HCT116 (cell line): ENCODE measurements around the gene SRR.

ENCODE experiments used
- CEBPB ChIP-seq: IDR thresholded peaks from 2 replicates; pipeline ENCODE4 v1.6.1; 2012; ENCODE audit warnings: low read depth
- CTCF ChIP-seq, 3 experiments: fragments of 200-600 bp in 1 of 3; sonication (generic) in 1 of 3; IDR thresholded peaks in 2 of 3; conservative IDR thresholded peaks in 1 of 3; 2 replicates each; pipeline ENCODE4 v1.5.1; 2012 to 2017; ENCODE audit warnings: low read depth in 2 of 3, low read length in 2 of 3, antibody characterized with exemption in 1 of 3, borderline replicate concordance in 1 of 3, control low read depth in 1 of 3, mild to moderate bottlenecking in 1 of 3, mixed read lengths in 1 of 3, mixed run types in 1 of 3, moderate library complexity in 1 of 3; ENCODE audit not compliant: insufficient read depth in 1 of 3
- EZH2 ChIP-seq: fragments of 200-600 bp; sonication (generic); IDR thresholded peaks from 2 replicates; pipeline ENCODE4 v1.6.1; 2017; ENCODE audit warnings: antibody characterized with exemption, mixed run types
- MAX ChIP-seq: IDR thresholded peaks from 2 replicates; pipeline ENCODE4 v1.6.1; 2012
- POLR2A ChIP-seq: IDR thresholded peaks from 2 replicates; pipeline ENCODE4 v1.7.0; 2011; ENCODE audit warnings: borderline replicate concordance; ENCODE audit not compliant: insufficient read depth, insufficient read length; ENCODE audit errors: extremely low read depth
- POLR2AphosphoS5 ChIP-seq: IDR thresholded peaks from 2 replicates; pipeline ENCODE4 v1.6.1; 2011; ENCODE audit warnings: mild to moderate bottlenecking, low read depth, low read length, moderate library complexity
- REST ChIP-seq: IDR thresholded peaks from 2 replicates; pipeline ENCODE4 v1.6.1; 2012; ENCODE audit warnings: low read depth
- SIN3A ChIP-seq: IDR thresholded peaks from 2 replicates; pipeline ENCODE4 v1.6.1; 2012; ENCODE audit warnings: low read depth
- TCF7L2 ChIP-seq: IDR thresholded peaks from 2 replicates; pipeline ENCODE4 v1.7.0; 2011; ENCODE audit warnings: borderline replicate concordance, inconsistent platforms; ENCODE audit not compliant: insufficient read depth, insufficient read length; ENCODE audit errors: extremely low read depth
- ZBTB33 ChIP-seq: IDR thresholded peaks from 2 replicates; pipeline ENCODE4 v1.6.1; 2011; ENCODE audit warnings: mild to moderate bottlenecking, low read length, moderate library complexity; ENCODE audit not compliant: insufficient replicate concordance; ENCODE audit errors: extremely low read depth

- no peak for TF ChIP-seq CEBPB
- TF ChIP-seq CTCF (IDR thresholded peaks at IDR 0.05 in 2 of 3, conservative IDR thresholded peaks at IDR 0.05 in 1 of 3; ENCODE audit: borderline replicate concordance in 1 of 3, insufficient read depth in 1 of 3, low read depth in 2 of 3, low read length in 2 of 3) = no peak
- TF ChIP-seq POLR2A = no peak
- no peak for TF ChIP-seq POLR2AphosphoS5
- no peak for TF ChIP-seq TCF7L2
- no peak for TF ChIP-seq SIN3A
- TF ChIP-seq EZH2 = no peak
- TF ChIP-seq ZBTB33 = no peak
- TF ChIP-seq MAX = no peak
- no peak for TF ChIP-seq REST
Observed at GRCh38 chr17:2335726-2336214, 32.0 kb downstream of the SRR start.
